Astrocyte of the spinal cord (primary cell): ENCODE data around the gene YBX1.
"Not testable (repeated sequence)": the region's sequence is repeated elsewhere in the genome, so short reads cannot be mapped to it uniquely, and the experiment has no call there.

Experiments used
- DNase-seq: peaks from one replicate; pipeline ENCODE4 v3.0.0; 2011; ENCODE audit warnings: low read depth, low spot score
- H3K4me3 ChIP-seq: 2 replicates; pipeline ENCODE4 v1.5.1; 2011; ENCODE audit warnings: low read depth, mild to moderate bottlenecking, low read length, moderate library complexity
- in situ Hi-C: cut with HindIII; loops from 2 replicates; pipeline ENCODE4 v1.10.0; 2017; ENCODE audit warnings: low sequenced_read_pairs
- TF ChIP-seq, protein P1 (sequence below): IDR thresholded peaks from 2 replicates; pipeline ENCODE4 v1.5.1; 2012; ENCODE audit warnings: low read depth, mild to moderate bottlenecking, low read length, inconsistent platforms

YBX1 gene

DNA sequence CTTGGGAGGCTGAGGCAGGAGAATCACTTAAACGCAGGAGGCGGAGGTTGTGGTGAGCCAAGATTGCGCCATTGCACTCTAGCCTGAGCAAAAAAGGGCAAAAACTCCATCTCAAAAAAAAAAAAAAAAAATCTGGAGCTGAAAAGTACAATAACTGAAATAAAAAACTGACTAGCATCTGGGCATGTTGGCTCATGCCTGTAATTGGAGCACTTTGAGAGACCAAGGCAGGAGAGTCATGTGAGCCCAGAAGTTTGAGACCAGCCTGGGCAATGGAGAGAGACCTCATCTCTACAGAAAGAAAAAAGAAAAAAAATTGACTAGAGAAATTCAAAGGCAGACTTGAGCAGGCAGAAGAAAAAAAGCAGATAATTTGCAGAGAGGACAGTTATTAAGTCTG lies 39.7 kb downstream of the YBX1 start:
- in situ Hi-C loops, result no loop called here
- H3K4me3 ChIP-seq, result no peak overlapping the region
- TF ChIP-seq, protein P1, sequence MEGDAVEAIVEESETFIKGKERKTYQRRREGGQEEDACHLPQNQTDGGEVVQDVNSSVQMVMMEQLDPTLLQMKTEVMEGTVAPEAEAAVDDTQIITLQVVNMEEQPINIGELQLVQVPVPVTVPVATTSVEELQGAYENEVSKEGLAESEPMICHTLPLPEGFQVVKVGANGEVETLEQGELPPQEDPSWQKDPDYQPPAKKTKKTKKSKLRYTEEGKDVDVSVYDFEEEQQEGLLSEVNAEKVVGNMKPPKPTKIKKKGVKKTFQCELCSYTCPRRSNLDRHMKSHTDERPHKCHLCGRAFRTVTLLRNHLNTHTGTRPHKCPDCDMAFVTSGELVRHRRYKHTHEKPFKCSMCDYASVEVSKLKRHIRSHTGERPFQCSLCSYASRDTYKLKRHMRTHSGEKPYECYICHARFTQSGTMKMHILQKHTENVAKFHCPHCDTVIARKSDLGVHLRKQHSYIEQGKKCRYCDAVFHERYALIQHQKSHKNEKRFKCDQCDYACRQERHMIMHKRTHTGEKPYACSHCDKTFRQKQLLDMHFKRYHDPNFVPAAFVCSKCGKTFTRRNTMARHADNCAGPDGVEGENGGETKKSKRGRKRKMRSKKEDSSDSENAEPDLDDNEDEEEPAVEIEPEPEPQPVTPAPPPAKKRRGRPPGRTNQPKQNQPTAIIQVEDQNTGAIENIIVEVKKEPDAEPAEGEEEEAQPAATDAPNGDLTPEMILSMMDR, result no peak
- DNase-seq, result no peak

- in situ Hi-C loops, DNase-seq: not testable (repeated sequence)
Measured at GRCh38 chr1:42722403-42722802, 40.2 kb downstream of the YBX1 start.

GRCh38 chr1:42723511-42723910 lies 41.3 kb downstream of the YBX1 start:
- in situ Hi-C loops, result no loop called here
- DNase-seq, result no peak
- TF ChIP-seq, protein P1, result no peak
- no peak overlapping the region for H3K4me3 ChIP-seq

More at GRCh38 chr1:42722403-42722802, 40.2 kb downstream of the YBX1 start:
- H3K4me3 ChIP-seq, result not testable (repeated sequence)

DNA sequence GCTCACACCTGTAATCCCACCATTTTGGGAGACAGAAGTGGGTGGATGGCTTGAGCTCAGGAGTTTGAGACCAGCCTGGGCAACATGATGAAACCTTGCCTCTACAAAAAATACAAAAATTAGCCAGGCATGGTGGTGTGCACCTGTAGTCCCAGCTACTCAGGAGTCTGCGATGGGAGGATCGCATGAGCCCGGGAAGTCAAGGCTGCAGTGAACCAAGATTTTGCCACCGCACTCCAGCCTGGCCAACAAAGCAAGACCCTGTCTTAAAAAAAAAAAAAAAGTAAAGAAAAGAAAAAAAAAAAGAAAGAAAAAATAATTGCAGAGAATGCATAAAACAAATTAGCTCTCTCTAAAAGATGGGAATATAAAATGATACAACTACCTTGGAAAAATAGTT lies 43.6 kb downstream of the YBX1 start:
- H3K4me3 ChIP-seq, DNase-seq, in situ Hi-C loops: not testable (repeated sequence)

DNA sequence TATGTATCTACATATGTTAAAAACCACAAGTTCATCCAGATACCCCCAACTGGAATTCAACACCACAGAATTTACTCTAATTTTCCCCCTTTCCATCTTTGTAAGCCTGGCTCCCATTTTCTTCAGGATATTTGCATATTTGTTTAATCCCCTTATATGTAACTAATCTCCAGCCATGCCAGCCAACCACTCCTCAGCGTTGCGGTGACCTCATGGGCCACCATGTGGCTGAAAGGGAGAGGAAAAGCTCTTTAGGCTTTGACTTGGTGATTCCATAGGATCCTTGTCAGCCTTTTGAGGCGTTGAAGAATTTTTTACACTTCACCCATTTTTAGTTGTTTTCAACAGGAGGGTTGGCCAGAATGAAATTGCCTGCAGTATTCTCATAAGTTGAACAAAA lies 47.8 kb downstream of the YBX1 start:
- no peak for DNase-seq
- H3K4me3 ChIP-seq, result no peak overlapping the region
- in situ Hi-C loops, result no loop called here
- TF ChIP-seq, protein P1, result no peak

- TF ChIP-seq, protein P1, result no peak
- in situ Hi-C loops, result no loop called here
- DNase-seq, result no peak
Measured at GRCh38 chr1:42730988-42731387, 48.8 kb downstream of the YBX1 start.

DNA sequence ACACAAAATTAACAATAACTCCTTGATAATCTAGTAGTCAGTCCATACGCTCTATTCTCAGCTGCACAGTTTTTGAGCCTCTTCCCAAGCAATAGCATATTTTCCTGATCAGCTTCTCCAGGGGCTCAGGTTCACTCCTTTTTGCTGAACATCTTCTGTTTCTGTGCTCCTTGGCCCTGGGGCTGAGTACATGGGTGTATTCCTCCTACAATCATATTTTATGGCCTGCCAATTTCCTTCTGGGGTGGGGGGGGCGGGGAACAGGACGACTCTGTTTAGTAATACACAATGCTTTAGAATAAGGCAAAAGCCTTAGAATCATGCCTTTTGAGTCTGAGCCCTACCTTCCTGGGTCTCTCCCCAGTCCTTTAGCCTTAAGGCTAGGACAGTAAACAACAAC lies 49.4 kb downstream of the YBX1 start:
- TF ChIP-seq, protein P1, result no peak
- DNase-seq, result no peak
- in situ Hi-C loops, result no loop called here
- H3K4me3 ChIP-seq, result no peak overlapping the region

More at GRCh38 chr1:42730988-42731387, 48.8 kb downstream of the YBX1 start:
- H3K4me3 ChIP-seq, result no peak overlapping the region

DNA sequence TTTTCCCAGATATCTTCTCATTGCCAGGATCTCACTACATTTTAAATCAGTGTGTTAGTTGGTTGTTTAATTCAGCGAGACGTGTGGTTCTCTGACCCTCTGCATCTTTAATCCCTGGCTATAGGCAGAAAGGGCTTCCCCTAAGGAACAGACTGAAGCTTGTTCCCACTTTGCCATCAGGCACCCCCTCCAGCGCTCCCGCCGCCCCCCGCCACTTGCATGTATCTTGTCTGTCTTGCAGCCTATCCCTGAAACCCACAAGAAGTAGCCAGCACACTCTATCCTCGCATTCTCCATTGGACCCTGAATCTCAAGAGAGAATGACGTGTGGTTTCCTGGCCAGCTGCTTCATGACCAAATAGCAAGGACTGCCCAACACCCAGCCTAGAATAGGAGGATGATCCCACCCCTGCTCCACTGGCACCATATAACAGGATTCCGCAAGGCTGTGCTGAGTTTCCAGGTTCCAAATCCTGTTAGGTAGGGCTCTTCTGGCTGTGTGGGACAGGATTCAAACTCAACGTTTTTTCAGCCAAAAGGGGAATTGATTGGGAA lies 50.0 kb downstream of the YBX1 start:
- TF ChIP-seq, protein P1, result no peak
- in situ Hi-C loops, result no loop called here
- H3K4me3 ChIP-seq, result no peak overlapping the region
- no peak for DNase-seq
